ENCODE measurements around the gene SLC4A8.

The SLC4A8 gene

DNA sequence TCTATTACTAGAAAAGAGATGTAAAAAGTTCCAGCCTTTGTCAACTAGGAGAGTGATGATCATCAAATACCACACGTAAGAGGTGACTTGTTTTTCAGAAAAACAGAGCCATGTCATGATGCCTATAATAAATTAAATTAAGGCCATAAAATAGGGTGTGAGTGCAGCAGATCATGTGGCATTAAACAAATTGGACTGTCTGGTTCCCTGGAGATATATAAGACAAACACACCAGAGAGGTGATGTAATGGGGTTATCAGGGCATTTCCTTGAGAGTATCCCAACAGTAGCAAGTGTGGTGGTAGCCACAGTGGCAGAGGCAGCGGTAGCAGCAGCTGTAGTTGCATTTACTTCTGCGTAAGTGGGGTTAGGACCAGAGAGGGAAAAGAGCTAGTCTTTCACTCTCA lies 18.8 kb upstream of the SLC4A8 start:
- POLR2A ChIA-PET, result no interaction called here
- DNase-seq (ENCODE audit: low read depth, low spot score), result no peak
- TF ChIP-seq, protein P1, sequence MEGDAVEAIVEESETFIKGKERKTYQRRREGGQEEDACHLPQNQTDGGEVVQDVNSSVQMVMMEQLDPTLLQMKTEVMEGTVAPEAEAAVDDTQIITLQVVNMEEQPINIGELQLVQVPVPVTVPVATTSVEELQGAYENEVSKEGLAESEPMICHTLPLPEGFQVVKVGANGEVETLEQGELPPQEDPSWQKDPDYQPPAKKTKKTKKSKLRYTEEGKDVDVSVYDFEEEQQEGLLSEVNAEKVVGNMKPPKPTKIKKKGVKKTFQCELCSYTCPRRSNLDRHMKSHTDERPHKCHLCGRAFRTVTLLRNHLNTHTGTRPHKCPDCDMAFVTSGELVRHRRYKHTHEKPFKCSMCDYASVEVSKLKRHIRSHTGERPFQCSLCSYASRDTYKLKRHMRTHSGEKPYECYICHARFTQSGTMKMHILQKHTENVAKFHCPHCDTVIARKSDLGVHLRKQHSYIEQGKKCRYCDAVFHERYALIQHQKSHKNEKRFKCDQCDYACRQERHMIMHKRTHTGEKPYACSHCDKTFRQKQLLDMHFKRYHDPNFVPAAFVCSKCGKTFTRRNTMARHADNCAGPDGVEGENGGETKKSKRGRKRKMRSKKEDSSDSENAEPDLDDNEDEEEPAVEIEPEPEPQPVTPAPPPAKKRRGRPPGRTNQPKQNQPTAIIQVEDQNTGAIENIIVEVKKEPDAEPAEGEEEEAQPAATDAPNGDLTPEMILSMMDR (IDR thresholded peaks at IDR 0.05; ENCODE audit: insufficient read depth, low read length, missing control alignments), result no peak
- CTCF ChIA-PET, result interaction anchor here (1.1 kb wide), 1 partner anchor 15 kb away, joined by 3 read pairs; no protein-coding TSS in a partner anchor
- no peak overlapping the region for H3K4me3 ChIP-seq (ENCODE audit: low read depth, low read length)

DNA sequence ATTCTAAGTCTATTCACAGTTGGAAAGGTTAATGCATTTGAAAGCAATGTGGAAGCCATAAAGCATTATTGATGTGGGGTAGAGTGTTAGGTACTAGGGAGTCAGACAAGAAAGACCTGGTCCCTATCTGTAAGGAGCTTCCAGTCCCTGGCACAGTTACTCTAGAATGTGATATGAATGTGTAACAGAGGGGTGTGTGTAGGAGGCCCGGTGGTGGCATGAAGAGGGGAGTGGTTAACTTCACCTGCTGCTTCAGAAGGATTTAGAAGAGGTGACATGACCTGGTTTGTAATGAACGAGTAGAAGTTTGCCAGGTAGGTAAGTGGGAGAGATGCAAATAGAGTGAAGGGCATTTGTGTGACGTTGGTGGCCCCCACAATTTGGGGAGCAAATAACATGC lies 18.3 kb upstream of the SLC4A8 start:
- CTCF ChIA-PET, result no interaction called here
- POLR2A ChIA-PET, result no interaction called here
- no peak for DNase-seq (ENCODE audit: low read depth, low spot score)
- no peak overlapping the region for H3K4me3 ChIP-seq (ENCODE audit: low read depth, low read length)
- TF ChIP-seq, protein P1 (IDR thresholded peaks at IDR 0.05; ENCODE audit: insufficient read depth, low read length, missing control alignments), result no peak

DNA sequence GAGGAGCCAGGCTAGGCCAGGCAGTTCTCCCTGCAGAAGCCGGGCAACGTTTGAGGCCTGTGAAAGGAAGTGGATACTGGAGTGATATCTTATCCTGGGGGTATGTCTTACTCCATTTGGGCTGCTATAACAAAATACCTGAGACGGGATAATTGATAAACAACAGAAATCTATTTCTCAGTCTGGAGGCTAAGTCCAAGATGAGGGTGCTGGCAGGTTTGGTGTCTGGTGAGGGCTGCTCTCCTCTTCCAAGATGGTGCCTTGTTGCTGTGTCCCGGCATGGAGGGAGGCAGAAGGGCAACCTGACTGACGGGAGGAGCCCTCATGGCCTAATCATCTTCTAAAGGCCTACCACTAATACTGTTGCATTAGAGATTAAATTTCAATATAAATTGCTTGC lies 17.8 kb upstream of the SLC4A8 start:
- no peak overlapping the region for H3K4me3 ChIP-seq (ENCODE audit: low read depth, low read length)
- CTCF ChIA-PET, result interaction anchor here (1.2 kb wide), 1 partner anchor 418 kb away, joined by 3 read pairs; no protein-coding TSS in a partner anchor
- DNase-seq (ENCODE audit: low read depth, low spot score), result no peak
- POLR2A ChIA-PET, result no interaction called here
- TF ChIP-seq, protein P1 (IDR thresholded peaks at IDR 0.05; ENCODE audit: insufficient read depth, low read length, missing control alignments), result no peak

- TF ChIP-seq, protein P1 (IDR thresholded peaks at IDR 0.05; ENCODE audit: insufficient read depth, low read length, missing control alignments), result no peak
- no peak for DNase-seq (ENCODE audit: low read depth, low spot score)
- POLR2A ChIA-PET, result no interaction called here
- H3K4me3 ChIP-seq (ENCODE audit: low read depth, low read length), result no peak overlapping the region
- CTCF ChIA-PET, result interaction anchor here (1.2 kb wide), 1 partner anchor 417 kb away, joined by 3 read pairs; no protein-coding TSS in a partner anchor
Measured at GRCh38 chr12:51407604-51408003, 17.0 kb upstream of the SLC4A8 start.

DNA sequence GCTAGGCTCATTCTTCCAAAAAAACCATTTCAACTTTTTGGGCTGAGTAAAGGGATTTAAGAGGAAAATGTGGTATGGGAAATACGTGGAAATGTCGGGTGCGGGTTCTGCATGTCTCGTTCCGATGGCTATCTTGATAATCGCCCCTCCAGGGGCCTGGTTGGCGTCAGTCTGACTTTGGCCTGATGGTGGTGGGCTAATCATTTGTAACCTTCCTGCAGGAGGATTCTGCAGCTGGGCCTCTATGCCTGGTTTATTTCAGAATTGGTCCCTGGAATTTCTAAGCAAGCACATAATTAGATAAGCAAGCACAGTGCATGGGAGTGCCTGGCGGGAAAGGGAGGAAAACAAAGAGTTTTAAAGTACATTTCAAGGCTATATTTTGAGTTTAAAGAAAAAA lies 14.8 kb upstream of the SLC4A8 start:
- no peak overlapping the region for H3K4me3 ChIP-seq (ENCODE audit: low read depth, low read length)
- no peak for DNase-seq (ENCODE audit: low read depth, low spot score)
- ChIA-PET POLR2A (no interaction called here), CTCF (interaction anchor here (1.4 to 1.7 kb wide), 3 partner anchors 11 to 465 kb away, joined by 3 to 7 read pairs (median 4); no protein-coding TSS in a partner anchor)
- TF ChIP-seq, protein P1 (IDR thresholded peaks at IDR 0.05; ENCODE audit: insufficient read depth, low read length, missing control alignments), result no peak

GRCh38 chr12:51413149-51413548 lies 11.5 kb upstream of the SLC4A8 start:
- CTCF ChIA-PET, result interaction anchor here (1.8 to 2.7 kb wide), 3 partner anchors 8 to 119 kb away, joined by 5 to 18 read pairs (median 6); partner anchors contain the start of gene SLC4A8
- TF ChIP-seq, protein P1 (IDR thresholded peaks at IDR 0.05; ENCODE audit: insufficient read depth, low read length, missing control alignments), result no peak
- DNase-seq (ENCODE audit: low read depth, low spot score), result no peak
- no peak overlapping the region for H3K4me3 ChIP-seq (ENCODE audit: low read depth, low read length)
- POLR2A ChIA-PET, result no interaction called here
